HG02981 (cell line): ENCODE results near the gene BCOR.

ENCODE experiments used
- ATAC-seq: cut with Tn5 transposase; IDR thresholded peaks from one replicate; pipeline ENCODE4 v1.9.1; 2021; ENCODE audit warnings: mild to moderate bottlenecking, moderate library complexity; ENCODE audit not compliant: unreplicated experiment

Gene BCOR

DNA sequence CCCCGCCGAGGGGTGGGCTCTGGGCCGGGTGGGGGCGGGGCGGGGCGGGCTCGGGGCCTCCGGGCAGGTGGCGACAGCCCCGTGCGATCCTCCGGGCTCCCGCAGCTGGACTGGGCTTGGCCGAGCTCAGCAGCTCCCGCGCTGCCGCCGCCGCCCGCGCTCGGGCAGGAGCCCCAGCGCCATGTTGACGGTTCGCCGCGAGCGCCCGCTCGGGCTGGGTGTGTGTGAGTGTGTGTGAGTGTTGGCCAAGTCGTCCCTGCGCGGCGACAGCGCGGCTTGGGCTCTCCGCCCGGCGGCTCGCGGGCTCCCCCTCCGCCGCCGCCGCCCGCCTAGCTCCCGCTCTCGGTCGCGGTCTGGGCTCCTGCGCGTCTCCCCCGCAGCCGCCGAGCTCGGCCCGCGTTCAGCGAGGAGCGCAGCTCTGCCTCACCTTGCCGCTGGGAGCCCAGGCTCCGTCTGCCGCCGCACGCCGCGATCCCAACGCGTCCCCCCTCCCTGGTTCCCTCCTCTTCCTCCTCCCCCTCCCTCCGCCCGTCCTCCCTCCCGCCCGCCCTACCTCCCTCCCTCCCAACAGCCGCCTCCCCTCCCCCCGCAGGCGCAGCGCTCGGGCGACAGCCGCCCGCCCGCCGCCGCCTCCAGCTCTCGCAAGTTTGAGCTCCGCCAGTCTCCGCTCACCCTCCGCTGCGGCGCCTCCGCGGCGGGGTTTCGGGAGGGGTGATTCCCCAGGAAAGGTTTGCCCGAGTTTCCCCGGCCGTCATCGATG is at the start of gene BCOR:
Gene BCOR (minus strand): TSS at position 455 of the 760 bp plus-strand sequence. CDS start 20,029 bp downstream, outside the sequence.
- peak; percentile 23 for ATAC-seq

DNA sequence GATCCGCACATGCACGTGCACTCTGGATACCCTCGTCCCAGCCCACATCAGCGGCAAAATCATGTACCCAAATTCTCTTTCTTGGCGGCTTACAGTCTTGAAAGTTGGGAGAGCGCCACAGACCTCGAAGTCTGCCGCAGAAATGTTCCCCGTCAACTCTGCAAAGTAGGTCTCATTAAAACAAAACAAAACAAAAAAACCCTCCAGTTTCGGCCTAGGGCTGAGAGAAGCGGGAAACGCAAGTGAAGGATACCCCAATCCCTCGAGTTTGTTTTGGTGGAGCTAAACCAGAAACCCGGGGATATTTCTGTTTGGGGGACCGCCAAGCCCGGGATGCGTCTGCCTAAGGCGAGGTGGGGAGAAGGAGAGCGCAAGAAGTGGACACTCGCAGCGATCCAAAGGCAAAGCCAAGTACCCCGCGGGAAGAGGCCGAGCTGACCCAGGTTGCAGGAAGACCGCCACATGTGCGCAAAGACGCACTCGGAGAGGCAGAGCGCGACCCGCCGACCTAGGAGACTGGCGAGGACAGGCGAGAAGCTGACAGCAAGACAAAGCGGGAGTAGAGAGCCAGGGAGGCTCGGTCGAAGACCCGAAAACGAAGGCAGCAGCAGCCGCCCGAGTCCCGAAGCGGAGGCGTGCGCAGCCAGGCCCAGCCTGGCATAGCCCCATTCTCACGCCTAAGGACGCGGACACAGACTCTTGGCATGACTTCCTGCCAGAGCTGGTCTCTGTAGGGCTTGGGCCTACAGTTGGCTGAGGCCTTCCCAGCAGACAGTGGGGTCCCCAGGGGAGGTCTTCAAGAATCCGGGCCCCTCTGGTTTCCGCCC is 49.6 kb upstream of the BCOR start:
- no peak for ATAC-seq

DNA sequence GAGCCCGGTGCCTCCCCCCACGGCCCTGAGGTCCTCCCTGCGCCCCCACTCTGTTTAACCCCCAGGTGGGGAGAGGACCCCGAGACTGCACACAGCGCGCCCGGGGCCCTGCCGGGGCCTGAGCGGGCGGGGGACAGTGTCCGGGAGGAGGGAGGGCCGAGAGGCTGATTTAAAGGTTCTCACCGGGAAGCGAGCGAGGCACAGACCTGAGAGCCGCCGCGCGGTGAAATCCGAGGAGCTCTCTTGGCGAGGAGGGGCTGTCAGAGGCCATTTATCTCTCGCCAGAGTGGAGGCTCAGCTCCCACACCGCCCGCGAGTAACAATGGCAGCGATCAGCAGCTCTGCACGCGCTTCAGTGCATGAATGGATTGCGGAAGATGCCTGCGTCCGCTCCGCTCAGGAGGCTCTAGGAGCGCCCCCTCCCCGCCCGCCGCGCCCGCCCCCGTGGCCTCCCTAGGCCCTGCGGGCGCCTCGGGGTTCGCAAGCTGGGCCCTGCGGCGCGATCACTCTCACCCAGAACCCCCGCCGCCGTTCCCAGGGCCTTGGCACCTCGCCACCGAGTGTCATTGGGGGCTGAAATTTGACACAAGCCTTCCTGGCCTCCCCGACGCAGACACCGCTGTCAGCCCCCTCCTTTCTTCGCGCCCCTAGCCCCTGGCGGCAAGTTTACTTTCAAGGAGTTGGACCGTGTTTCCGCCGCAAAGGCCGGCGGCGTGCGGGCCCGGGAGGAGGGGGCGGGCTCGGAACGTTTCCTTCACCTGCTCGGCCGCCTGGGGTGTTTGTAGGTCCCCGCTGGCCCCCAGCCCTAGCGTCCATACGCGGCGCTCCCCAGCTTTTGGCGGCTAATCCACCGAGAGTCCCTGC is 48.7 kb upstream of the BCOR start:
- ATAC-seq = no peak

DNA sequence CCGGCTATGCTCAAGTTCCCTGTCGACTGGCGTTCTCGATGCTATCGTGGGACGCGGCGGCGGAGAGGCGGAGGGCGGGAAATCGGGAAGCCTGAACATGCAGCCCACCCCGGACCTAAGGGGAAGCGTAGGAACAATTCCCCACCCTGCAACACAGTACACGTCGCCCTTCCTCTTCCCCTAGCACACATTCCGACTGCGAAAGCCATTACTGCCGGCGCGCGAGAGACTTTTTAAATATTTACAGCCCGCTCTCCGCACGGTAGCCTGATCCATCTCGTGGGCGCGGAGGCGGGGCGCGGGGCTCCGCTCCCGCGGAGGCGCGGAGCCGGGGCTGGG is 48.1 kb upstream of the BCOR start:
- no peak for ATAC-seq

DNA sequence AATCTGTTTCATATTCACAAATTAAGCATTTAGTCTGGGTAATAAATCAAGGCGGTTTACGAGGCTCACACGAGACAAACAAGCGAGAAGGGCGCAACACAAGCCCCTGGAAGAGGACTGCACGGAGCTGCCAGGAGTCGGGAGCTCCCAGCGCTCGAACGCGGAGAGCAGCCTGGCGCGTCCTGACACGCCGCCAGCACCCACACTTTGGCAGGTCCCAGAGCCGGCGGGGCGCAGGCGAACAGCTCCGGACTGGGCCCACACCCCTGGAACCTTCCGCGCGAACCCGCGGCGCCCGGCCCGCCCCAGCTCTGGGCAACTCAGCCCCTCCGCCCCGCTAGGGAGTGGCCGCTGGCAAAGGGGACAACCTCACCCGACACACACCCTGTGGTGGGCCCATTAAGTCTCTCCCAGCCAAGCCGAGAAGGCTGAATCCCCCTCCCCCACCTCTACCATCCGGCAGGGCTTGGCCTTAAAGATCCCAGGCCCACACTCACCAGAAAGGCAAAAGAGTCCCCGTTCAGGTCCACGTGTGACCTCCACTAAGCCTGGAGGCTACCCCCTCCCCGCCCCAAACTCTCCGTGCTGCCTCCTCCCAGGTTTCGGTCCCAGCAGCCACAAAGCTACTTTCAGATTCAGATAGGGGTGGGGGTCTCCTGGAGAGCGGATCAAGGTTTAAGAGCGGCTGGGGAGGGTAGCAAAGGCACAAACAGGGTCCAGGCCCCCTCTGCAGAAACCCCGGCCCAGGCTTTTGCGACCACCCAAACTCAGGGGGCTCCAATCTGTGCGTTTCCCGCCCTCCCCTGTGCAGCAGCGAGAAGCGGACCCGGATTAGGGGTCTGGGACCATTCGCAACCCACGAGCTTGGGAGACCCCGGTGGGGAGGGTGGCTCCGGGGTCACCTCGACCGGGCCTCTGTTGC is 47.5 kb upstream of the BCOR start:
- no peak for ATAC-seq

DNA sequence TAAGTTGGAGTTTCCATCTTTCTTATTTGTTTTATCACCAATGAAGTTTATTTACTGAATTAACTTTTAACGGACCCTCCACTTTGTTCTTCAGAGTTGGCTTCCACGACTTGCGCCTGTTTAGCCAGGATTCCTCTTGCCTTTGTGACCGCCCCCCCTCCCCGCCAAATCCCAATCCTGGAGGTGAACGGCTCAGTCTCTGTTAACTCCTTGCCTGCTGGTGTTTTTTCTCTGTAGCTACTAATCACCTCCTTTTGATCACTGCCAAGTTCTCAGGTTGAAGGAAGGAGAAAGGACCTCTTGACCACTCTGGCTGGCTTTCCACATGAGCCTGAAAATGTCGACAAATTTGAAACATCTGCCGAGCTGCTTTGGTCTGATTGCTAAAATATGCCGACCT is 46.8 kb upstream of the BCOR start:
- no peak for ATAC-seq

DNA sequence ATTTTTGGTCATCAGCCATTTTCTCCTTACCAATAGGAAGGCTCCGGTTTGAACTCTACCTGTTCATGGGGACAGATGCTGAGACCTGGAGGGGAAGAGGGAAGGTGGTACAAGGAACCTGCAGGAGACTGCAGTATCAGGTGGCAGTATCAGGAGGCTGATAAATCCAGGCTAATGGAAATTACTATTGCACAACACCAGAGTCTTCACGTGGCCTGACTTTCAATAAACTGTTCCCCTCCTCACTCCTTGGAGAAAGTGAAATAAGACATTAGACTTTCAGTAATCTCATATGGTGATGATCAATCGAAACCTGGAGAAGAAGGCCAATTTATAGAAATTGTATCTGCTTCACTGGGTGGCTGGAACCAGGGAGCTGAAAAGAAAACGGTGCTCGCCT is 46.2 kb upstream of the BCOR start:
- ATAC-seq = no peak

DNA sequence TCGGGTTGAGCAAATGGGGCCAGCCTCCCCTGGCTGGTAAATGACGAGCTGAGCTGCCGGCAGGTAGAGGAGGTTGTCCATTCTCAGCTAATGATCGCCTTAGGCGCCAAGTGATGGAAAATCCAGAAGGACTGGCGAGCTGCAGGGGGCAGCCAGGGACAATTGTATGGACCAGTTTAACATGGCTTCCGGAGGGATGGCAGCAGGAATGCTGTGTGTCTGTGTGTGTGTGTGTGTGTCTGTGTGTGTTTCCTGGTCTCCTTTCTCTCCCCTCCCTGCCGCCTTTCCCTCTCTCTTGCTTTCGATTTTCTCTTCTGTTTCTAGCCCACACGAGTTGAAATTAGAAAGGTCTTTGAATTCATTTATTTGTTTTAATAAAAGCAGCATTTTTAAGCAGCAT is 45.2 kb upstream of the BCOR start:
- no peak for ATAC-seq

DNA sequence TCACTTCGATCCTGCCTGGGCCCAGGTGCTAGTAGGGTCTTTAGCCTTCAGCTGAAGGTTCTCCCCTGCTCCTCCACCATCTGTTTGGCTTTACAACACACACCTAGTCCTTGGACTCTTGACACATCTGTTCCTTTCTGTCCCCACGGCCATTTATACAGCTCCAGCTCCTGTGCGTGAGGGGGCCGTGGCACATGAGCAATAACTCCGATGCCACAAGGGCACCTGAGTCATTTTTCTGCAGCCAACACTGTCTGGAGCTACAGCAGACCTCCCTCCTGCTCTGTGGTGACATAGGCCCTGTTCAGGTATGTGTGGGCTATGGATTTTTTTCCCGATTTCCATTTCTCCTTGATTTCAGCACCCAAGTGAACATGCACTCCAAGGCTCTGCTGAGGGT is 44.7 kb upstream of the BCOR start:
- no peak for ATAC-seq

DNA sequence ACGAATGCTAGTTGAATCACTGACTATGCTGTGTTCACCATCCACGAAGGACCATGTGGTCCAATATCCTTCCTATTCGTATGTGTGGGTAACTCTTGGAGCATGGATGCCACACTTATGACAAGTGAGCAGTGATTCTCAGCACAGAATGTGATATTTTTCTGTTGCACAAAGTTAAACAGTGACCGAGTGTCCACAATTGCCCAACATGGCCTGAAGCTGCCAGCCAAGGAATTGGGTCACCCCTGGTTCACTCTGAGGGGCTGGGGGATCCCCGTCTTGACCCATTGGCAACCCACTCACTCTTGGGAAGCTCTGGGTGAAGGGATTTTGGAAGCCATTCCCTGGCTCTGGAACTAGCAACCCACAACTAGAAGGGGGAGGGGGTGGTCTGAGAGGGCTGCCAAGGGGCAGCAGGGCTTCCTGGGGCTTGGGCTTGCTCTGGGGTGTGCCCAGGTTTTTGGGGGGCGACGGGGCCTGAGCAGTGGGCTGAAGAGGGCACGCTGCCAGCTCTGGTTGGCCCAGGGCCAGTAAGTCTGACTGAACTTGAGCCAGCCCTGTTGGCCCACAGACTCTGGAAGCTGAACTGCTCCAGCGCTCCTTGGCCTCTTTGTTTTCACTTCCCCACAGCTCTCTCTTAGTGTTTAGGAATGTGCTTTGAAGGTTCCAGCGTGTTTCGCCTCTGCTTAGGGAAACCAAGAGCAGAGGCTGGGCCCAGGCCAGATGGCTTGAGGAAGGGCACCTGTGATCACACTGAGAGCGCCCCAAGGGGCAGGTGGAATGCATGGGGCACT is 43.1 kb upstream of the BCOR start:
- no peak for ATAC-seq

DNA sequence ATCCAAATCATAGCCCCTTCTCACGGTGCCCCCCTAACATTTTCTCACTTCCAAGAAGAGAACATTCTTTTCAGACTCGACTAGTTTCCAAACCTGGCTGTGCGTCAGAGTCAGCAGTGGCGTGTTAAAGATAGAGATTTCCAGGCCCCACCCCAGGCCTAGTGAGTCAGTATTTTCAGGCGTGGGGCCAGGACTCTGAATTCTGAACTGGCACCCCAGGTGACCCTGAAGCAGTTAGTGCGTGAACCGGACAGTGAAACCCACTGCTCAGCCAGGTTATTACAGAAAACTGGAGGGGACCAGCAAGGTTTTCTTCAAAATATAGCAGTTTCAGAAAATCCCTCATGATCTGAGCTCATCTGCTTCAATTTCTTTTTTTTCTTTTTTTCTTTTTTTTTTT is 35.0 kb upstream of the BCOR start:
- ATAC-seq = no peak

DNA sequence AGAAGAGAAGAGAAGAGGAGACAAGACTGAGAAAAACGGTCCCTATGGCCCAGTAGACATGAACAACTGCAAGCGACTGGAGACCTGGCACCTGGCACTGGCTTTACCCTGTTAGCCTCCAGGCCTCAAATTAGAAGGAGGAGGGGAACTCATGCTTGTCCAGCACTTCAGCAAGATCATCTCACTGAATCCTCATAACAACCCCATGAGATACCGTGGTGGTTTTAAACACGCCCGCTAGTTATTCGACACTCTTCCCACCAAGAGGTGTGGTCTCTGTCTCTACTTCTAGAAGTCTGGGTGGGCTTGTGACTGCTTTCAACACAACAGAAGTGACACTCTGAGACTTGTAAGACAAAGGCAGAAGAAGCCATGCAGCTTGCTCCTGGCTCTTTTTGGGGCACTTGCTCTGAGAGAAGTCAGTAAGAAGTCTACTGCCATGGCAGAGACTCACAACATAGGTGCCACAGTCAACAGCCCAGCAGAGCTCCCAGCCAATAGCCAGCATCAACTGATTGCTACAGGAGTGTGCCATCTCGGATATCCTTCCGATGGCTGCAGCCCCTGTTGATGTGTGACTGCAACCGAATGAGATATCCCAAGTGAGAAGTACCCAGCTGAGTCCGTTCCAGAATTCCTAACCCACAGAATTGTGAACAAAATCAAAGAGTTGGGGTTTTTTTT is 34.0 kb upstream of the BCOR start:
- no peak for ATAC-seq

DNA sequence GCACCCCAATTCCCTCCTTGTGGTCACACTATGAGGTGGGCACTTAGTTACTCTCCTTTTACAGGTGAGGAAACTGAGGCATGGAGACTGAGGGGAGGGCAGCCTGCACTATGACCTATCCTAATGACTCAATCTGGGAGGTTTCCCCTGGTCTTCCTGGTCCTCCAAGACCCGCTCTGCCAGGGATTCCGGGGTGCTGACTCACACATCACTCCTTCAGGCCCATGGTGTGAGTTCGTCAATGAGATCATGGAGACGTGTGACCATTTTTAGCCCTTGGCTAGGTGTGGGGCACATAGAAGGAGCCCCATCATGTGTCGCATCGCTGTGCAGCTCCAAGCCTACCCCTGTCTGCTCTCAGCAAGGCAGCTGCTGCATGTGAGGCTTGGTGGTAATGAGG is 32.4 kb upstream of the BCOR start:
- no peak for ATAC-seq

DNA sequence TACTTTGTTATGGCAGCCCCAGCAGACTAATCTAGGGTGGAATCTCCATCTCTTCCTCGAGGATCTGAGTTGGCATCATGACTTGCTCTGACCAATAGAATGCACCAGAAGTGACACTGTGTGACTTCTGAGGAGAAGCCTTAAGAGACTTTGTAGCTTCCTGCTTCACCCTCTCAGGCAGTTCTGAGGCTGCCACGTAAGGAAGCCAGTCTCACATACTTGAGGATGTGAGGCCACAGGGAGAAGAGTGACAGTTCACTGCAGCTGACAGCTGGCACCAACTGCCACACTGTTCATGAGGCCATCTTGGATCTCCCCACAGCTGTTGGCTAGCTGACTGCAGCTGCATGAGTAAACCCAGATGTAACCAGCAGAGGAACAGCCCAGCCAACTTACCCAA is 29.3 kb upstream of the BCOR start:
- ATAC-seq = no peak

DNA sequence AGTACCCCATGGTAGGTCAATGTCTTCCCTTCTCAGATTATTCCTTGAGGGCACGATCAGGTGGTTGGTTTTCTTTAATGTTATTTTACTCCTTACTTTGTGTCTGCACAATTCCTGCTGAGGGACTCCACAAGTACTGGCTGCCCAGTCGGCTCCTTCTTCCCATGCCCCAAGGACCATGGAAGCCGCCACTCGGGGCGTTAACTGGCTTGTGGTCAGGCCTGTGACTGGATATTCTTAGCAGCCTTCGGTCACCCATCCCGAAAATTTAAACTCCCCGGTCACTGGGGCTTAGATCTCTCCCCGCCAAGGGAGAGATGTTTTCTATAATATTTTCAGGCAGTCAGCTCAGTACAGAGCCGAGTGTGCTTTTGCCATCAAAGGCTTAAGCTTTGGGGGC is 24.7 kb upstream of the BCOR start:
- ATAC-seq = no peak

DNA sequence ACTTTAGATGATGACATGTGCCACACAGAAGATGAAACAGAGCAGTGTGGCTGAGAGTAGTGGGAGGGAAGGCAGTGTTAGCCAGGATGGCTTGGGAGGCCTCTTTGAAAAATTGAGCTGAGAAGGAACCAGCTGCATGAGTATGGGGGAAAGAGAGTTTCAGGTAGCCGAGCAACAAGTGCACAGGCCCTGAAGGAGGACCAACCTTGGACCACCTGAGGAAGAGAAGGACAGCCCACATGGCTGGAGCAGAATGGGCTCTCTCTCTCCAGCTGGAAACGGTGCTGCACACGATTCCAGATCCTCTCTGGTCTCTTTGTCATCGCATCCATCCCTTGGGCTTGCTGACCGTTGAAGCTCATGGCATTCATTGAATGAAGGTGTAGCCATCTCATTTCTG is 23.9 kb upstream of the BCOR start:
- ATAC-seq = no peak

DNA sequence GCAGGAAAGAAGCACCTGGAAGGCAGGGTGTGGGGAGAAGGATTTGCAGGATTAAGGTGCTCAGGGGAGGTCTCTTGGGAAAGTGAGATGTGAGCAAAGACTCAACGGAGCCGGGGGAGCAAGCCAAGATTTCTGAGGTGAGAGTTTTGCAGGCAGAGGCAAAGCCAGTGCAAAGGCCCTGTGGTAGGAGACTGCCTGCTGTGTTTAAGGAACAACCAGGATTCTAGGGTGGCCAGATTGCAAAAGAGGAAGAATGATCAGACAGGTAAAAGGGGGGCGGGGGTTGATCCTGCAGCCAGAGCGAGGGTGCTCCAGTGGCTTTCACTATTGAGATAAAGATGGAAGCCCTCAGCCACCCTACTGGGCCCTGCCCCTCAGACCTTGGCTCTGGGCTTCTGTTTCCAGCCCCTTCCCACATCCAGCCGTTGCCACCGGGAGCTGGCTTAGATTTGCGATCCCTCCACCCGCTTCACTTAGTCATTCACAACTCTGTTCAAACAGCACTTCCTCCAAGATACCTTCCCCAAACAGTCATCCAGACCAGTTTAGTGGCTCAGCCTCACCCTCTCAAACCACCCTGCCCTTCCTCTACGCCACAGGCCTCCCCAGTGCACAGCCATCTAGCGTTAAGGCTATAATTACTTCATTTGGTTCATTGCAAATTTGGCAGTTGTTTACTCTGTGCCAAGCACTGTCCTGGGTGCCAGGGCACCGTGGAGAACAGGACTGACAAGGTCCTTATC is 23.3 kb upstream of the BCOR start:
- no peak for ATAC-seq

DNA sequence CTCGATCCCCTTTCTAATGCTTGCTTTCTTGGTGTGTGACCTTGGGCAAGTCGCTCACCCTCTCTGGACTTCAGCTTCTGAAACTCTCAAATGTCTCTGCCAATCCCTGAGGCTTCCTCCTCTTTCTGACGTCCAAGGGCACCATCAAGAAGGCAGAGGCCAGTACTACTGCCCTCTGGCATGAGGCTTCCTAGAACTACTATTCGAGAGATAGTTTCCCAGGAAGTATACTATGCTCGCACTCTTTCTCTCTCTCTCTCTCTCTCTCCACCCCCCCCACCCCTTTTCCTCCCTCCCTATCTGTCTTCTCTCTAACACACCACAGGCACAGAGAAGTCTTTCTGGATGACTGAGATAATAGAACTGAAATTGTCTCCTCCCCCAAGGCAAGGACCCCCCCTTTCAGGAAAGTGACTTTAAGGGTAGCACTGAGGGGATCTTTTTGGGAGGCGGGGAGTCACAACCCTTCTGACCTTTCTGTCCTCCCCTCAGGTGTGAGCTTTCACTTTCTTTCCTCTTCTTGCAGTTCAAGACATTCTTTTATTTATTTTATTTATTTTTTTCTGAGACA is 20.0 kb upstream of the BCOR start:
- ATAC-seq = no peak
